Measurements from ENCODE around the gene DMBT1. TPM values are rescaled to one million over a fixed set of nuclear protein-coding genes. Genes with fewer than 3 reads are reported as not detected.

Gene DMBT1
- total and polyA plus RNA-seq, 2 donors, result 0.48 to 4.8 TPM

GRCh38 chr10:122630526-122630925 lies 70.0 kb downstream of the DMBT1 start:
- no peak overlapping the region for H3K4me3 ChIP-seq (ENCODE audit: low read depth, low read length)
- no peaks in the 10 kb centered on the region for H3K36me3 ChIP-seq (ENCODE audit: insufficient read depth)
- no peak overlapping the region for H3K27ac ChIP-seq (ENCODE audit: low read depth)
- no peak for DNase-seq (ENCODE audit: extremely low spot score)
- WGBS, result 92% methylated on average over 6 of the region's 6 CpGs
- H3K4me1 ChIP-seq (ENCODE audit: insufficient read depth), result no peaks in the 10 kb centered on the region

GRCh38 chr10:122632031-122632430 lies 71.5 kb downstream of the DMBT1 start:
- Histone ChIP-seq H3K36me3 (ENCODE audit: insufficient read depth) (no peaks in the 10 kb centered on the region), H3K4me1 (ENCODE audit: insufficient read depth) (no peaks in the 10 kb centered on the region), H3K27ac (ENCODE audit: low read depth) (no peak overlapping the region), H3K4me3 (ENCODE audit: low read depth, low read length) (no peak overlapping the region)
- 61% methylated on average over 5 of the region's 5 CpGs for WGBS
- DNase-seq (ENCODE audit: extremely low spot score), result no peak

DNA sequence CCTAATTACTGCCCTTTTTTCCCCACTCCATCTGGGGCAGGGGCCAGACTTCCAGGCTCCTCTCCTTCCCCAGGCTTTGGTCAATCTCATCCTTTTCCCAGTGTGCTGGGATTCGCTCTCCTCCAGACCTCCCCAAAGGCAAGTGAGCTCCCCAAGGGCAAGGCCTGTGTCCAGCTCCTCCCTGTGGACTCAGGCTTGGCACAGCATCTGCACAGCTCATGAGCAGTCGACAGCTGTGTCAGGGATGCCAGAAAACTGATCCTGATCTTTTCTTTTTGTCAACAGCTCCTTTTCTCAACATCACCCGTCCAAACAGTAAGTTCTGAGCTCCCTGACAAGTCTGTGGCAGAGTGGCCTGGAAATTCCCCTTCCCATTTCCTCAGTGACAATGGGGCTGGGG lies 72.0 kb downstream of the DMBT1 start:
- Histone ChIP-seq H3K4me3 (ENCODE audit: low read depth, low read length) (no peak overlapping the region), H3K36me3 (ENCODE audit: insufficient read depth) (no peaks in the 10 kb centered on the region), H3K27ac (ENCODE audit: low read depth) (no peak overlapping the region), H3K4me1 (ENCODE audit: insufficient read depth) (no peaks in the 10 kb centered on the region)
- no peak for DNase-seq (ENCODE audit: extremely low spot score)
- 48% methylated on average over 3 of the region's 3 CpGs for WGBS

DNA sequence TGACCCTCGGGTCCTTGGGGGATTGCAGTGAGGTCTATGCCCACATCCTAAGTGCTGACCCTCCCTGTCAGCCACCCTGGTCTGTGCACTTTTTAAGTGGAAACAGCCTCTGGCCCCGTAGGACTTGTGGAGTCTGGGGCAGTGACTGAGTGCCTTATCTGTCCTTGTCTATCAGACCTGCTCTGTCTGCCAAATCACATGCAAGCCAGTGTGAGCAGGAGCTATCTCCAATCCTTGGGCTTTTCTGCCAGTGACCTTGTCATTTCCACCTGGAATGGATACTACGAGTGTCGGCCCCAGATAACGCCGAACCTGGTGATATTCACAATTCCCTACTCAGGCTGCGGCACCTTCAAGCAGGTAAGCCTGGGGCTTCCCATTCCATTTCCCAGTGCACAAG lies 76.4 kb downstream of the DMBT1 start:
- H3K4me3 ChIP-seq (ENCODE audit: low read depth, low read length), result no peak overlapping the region
- H3K27ac ChIP-seq (ENCODE audit: low read depth), result no peak overlapping the region
- WGBS, result 55% methylated on average over 7 of the region's 7 CpGs
- no peaks in the 10 kb centered on the region for H3K4me1 ChIP-seq (ENCODE audit: insufficient read depth)
- DNase-seq (ENCODE audit: extremely low spot score), result no peak
- H3K36me3 ChIP-seq (ENCODE audit: insufficient read depth), result no peaks in the 10 kb centered on the region

DNA sequence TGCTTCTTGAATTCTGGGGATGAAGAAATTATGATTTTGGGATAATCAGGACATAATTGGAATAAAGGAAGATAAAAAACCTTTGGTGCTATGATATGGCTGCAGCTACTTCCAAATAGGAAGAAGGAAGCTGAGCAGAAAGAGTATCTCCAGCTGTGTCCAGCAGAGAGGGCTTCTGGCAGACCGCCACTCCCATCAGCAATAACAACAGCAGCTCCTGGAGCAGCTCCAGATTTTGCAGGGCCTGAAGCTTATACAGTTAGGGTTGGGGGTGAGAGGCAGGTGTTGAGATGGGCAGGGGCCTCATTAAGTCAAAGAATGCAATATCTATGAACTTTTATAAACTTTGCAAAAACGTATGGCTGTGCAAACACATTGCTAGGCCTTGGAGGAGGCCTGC lies 76.8 kb downstream of the DMBT1 start:
- Histone ChIP-seq H3K4me1 (ENCODE audit: insufficient read depth) (no peaks in the 10 kb centered on the region), H3K27ac (ENCODE audit: low read depth) (no peak overlapping the region), H3K4me3 (ENCODE audit: low read depth, low read length) (no peak overlapping the region), H3K36me3 (ENCODE audit: insufficient read depth) (no peaks in the 10 kb centered on the region)
- DNase-seq (ENCODE audit: extremely low spot score), result no peak
- 45% methylated on average over 2 of the region's 2 CpGs for WGBS

- no peak for DNase-seq (ENCODE audit: extremely low spot score)
- Histone ChIP-seq H3K4me1 (ENCODE audit: insufficient read depth) (no peaks in the 10 kb centered on the region), H3K27ac (ENCODE audit: low read depth) (no peak overlapping the region), H3K36me3 (ENCODE audit: insufficient read depth) (no peaks in the 10 kb centered on the region), H3K4me3 (ENCODE audit: low read depth, low read length) (no peak overlapping the region)
- 95% methylated on average over 6 of the region's 6 CpGs for WGBS
These were observed 77.6 kb downstream of the DMBT1 start for GRCh38 chr10:122638106-122638505.

GRCh38 chr10:122639801-122640200 lies 79.2 kb downstream of the DMBT1 start:
- Histone ChIP-seq H3K4me1 (ENCODE audit: insufficient read depth) (no peaks in the 10 kb centered on the region), H3K4me3 (ENCODE audit: low read depth, low read length) (no peak overlapping the region), H3K27ac (ENCODE audit: low read depth) (no peak overlapping the region), H3K36me3 (ENCODE audit: insufficient read depth) (no peaks in the 10 kb centered on the region)
- 66% methylated on average over 7 of the region's 7 CpGs for WGBS
- DNase-seq (ENCODE audit: extremely low spot score), result no peak

DNA sequence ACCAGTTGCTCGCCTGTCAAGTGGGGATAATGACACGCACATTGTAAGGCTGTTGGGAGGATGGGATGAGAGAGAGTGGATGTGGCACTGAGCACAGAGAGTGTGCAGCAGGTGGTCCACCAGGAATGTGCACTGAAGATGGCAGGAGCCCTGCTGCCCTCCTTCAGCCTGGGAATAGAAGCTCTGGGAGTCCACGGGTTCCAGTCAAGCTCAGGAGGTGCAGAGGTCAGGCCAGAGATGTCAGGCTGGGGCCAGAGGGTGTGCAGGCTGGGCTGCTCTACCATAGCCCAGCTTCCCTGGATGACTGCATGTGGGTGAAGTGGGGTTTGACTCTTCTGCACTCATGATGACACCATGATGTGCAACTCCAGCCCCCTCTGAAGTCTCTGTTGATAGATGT lies 80.4 kb downstream of the DMBT1 start:
- 56% methylated on average over 3 of the region's 3 CpGs for WGBS
- no peaks in the 10 kb centered on the region for H3K36me3 ChIP-seq (ENCODE audit: insufficient read depth)
- no peak overlapping the region for H3K4me3 ChIP-seq (ENCODE audit: low read depth, low read length)
- H3K4me1 ChIP-seq (ENCODE audit: insufficient read depth), result no peaks in the 10 kb centered on the region
- DNase-seq (ENCODE audit: extremely low spot score), result no peak
- no peak overlapping the region for H3K27ac ChIP-seq (ENCODE audit: low read depth)

DNA sequence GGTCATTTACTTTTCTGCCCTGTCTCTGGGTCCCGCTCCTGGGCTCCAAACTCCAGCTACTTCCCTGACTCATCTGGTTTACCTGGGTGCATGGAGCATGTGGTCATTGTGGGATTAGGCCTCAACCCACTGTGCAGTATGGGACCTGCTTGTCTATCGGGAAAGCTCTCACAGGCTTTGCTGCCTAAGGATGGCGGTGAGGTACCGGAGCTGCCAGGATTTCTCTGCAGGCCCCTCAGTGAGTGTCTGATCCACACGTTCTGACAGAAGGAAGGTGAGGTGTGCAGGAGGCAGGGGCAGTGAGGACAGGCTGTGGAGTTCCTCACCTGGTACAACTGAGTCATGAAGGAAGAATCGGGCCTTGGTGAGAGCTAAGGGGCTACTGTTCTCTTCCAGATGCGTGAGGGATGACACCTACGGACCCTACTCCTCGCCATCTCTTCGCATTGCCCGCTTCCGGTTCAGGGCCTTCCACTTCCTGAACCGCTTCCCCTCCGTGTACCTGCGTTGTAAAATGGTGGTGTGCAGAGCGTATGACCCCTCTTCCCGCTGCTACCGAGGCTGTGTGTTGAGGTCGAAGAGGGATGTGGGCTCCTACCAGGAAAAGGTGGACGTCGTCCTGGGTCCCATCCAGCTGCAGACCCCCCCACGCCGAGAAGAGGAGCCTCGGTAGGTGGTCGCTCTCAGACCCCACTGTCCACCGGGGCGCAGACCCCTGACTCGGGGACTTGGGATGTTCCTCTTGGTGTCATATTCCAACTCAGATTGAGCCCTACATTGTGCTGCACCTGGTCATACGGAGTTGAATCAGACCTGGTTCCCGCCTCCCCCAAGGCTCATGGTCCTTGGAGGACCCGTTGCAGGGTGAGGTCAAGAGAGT lies 82.4 kb downstream of the DMBT1 start:
- Histone ChIP-seq H3K4me3 (ENCODE audit: low read depth, low read length) (no peak overlapping the region), H3K36me3 (ENCODE audit: insufficient read depth) (no peaks in the 10 kb centered on the region), H3K4me1 (ENCODE audit: insufficient read depth) (no peaks in the 10 kb centered on the region), H3K27ac (ENCODE audit: low read depth) (no peak overlapping the region)
- WGBS, result 88% methylated on average over 31 of the region's 31 CpGs
- no peak for DNase-seq (ENCODE audit: extremely low spot score)

- DNase-seq (ENCODE audit: extremely low spot score), result no peak
- Histone ChIP-seq H3K36me3 (ENCODE audit: insufficient read depth) (no peaks in the 10 kb centered on the region), H3K4me3 (ENCODE audit: low read depth, low read length) (no peak overlapping the region), H3K4me1 (ENCODE audit: insufficient read depth) (no peaks in the 10 kb centered on the region), H3K27ac (ENCODE audit: low read depth) (no peak overlapping the region)
- WGBS, result 70% methylated on average over 12 of the region's 13 CpGs
These were observed 83.5 kb downstream of the DMBT1 start for GRCh38 chr10:122643931-122644534.

DNA sequence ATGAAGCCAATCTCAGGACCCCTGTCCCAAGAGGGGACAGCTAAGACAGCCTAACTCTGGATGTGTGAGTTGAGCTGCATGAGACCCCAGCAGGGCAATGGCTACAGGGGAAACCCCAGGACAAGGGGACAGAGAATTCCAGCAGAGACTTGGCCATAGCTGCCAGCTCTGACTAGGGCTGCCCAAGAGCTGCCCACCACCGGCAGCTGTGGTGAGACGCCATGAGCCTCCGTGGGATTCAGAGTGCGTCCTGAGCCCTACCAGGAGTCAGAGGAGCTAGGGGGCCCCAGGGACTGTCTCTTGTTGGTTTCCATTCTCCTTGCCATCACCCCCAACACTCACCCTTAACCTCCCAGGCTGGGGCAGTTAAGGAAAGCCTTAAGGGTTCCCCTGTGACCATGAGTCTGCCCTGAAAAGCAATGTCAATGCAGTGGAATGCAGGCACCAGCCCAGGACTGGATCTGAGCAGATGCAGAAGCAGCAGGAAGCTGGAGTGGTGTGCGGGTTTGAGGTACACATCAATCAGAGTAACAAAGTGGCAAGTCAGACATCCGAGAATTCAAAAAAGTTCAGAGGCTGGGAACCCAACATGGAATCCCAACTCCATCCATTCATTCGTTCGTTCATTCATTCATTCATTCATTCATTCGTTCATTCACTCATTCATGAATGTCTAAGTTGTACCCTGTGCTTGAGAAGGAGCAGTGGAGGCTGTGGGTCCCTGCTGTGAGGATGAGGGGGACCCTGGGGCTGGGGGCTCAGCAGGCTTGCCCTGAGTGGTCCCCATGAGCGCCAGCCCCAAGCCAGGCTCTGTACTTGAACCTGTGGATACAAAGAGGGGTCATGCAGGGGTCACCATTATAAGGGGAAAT lies 86.2 kb downstream of the DMBT1 start:
- no peaks in the 10 kb centered on the region for H3K36me3 ChIP-seq (ENCODE audit: insufficient read depth)
- no peak overlapping the region for H3K4me3 ChIP-seq (ENCODE audit: low read depth, low read length)
- H3K4me1 ChIP-seq (ENCODE audit: insufficient read depth), result no peaks in the 10 kb centered on the region
- WGBS, result 68% methylated on average over 10 of the region's 10 CpGs
- no peak for DNase-seq (ENCODE audit: extremely low spot score)
- no peak overlapping the region for H3K27ac ChIP-seq (ENCODE audit: low read depth)

- WGBS, result 82% methylated on average over 3 of the region's 3 CpGs
- Histone ChIP-seq H3K4me1 (ENCODE audit: insufficient read depth) (no peaks in the 10 kb centered on the region), H3K36me3 (ENCODE audit: insufficient read depth) (no peaks in the 10 kb centered on the region), H3K27ac (ENCODE audit: low read depth) (no peak overlapping the region), H3K4me3 (ENCODE audit: low read depth, low read length) (no peak overlapping the region)
- DNase-seq (ENCODE audit: extremely low spot score), result no peak
These were observed 86.9 kb downstream of the DMBT1 start for GRCh38 chr10:122647383-122647968.

DNA sequence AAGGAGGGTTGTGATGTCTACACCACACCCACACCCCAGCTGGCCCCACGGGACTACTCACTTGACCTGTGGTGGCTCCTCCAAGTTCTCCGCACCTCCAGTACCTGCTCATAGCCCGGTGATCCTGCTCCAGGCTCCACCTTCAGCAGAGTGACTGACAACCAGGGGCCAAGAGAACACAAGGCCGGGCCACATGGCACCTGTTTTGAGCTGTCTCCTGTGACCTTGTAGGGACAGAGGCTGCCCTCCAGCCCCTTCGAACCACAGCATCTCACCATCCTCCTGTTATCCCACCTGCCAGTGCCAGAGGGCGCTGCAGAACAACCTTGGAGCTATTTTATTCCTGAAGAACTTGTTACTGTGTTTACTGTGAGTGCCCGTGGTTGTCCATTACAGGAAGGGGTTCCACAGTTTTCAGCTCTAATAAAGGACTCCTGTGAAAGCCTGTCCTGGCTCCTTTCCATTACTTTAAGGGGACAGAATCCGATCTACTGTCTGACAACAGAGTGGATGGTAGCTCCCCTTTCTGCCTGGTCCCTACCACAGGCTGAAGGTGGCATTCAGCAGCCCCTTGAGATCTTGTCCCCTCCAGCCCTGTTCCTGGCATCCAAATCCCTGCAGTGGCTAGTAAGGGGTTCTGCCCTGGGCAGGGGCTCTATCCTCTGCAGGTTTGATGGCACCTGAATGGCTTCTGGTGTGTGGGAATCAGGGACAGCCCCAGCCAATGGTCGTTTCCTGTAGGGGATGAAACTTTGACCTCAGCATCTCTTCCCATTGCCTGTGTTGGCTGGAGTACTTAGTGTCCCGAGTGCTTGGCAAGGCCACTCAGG lies 88.3 kb downstream of the DMBT1 start:
- H3K36me3 ChIP-seq (ENCODE audit: insufficient read depth), result no peaks in the 10 kb centered on the region
- no peak overlapping the region for H3K27ac ChIP-seq (ENCODE audit: low read depth)
- no peaks in the 10 kb centered on the region for H3K4me1 ChIP-seq (ENCODE audit: insufficient read depth)
- 32% methylated on average over 10 of the region's 10 CpGs for WGBS
- DNase-seq (ENCODE audit: extremely low spot score), result peak; percentile 8
- H3K4me3 ChIP-seq (ENCODE audit: low read depth, low read length), result no peak overlapping the region

Data from urinary bladder (tissue), 4 donors.